K562 (cell line): Measurements from ENCODE around the gene PCMTD2. TPM values are rescaled to one million over a fixed set of nuclear protein-coding genes. Genes with fewer than 3 reads are reported as not detected.

ENCODE experiments used
- ATF6 ChIP-seq: sonication (generic); formaldehyde crosslinking; IDR thresholded peaks from 2 replicates; pipeline ENCODE4 v1.4.0; 2020; ENCODE audit warnings: mild to moderate bottlenecking, missing genetic modification reagents
- BRF1 ChIP-seq: IDR thresholded peaks from 3 replicates; pipeline ENCODE4 v1.6.1; 2011; ENCODE audit warnings: borderline replicate concordance, mild to moderate bottlenecking; ENCODE audit not compliant: insufficient read length; ENCODE audit errors: extremely low read depth
- CBX5 ChIP-seq: IDR thresholded peaks from 2 replicates; pipeline ENCODE4 v1.6.1; 2014; ENCODE audit warnings: low read depth, borderline replicate concordance
- CREB1 ChIP-seq, 2 experiments: sonication (generic) in 1 of 2; formaldehyde crosslinking in 1 of 2; IDR thresholded peaks; 2 replicates each; pipeline versions ENCODE4 v1.6.1 to v1.8.0; 2012 to 2022; ENCODE audit warnings: inconsistent platforms in 1 of 2, mild to moderate bottlenecking in 1 of 2, missing genetic modification reagents in 1 of 2, moderate library complexity in 1 of 2
- DPF2 ChIP-seq: fragments of 450-650 bp; IDR thresholded peaks from 2 replicates; pipeline ENCODE4 v1.6.1; 2016
- ETS1 ChIP-seq: conservative IDR thresholded peaks from 2 replicates; pipeline ENCODE4 v1.6.1; 2011; ENCODE audit warnings: low read depth, mild to moderate bottlenecking, low read length; ENCODE audit not compliant: control insufficient read depth
- GABPB2 ChIP-seq: fragments of 250-450 bp; sonication (Bioruptor Pico); conservative IDR thresholded peaks from 2 replicates; pipeline ENCODE4 v1.5.1; 2021; ENCODE audit warnings: mild to moderate bottlenecking
- HDAC3 ChIP-seq: fragments of 450-650 bp; IDR thresholded peaks from 2 replicates; pipeline ENCODE4 v1.6.1; 2018; ENCODE audit warnings: borderline replicate concordance, mild to moderate bottlenecking, moderate library complexity; ENCODE audit not compliant: partially characterized antibody
- HINFP ChIP-seq: fragments of 450-650 bp; conservative IDR thresholded peaks from 2 replicates; pipeline ENCODE4 v1.6.1; 2016; ENCODE audit warnings: missing genetic modification characterization, low read depth, mild to moderate bottlenecking, control low read depth, missing compliant biosample characterization
- IFI16 ChIP-seq: fragments of 250-450 bp; sonication (Bioruptor Pico); IDR thresholded peaks from 2 replicates; pipeline ENCODE4 v2.1.2; 2022; ENCODE audit warnings: mild to moderate bottlenecking, inconsistent platforms
- MAFF ChIP-seq: IDR thresholded peaks from 2 replicates; pipeline ENCODE4 v1.6.1; 2012; ENCODE audit warnings: low read length, improper control_type of control experiment
- MITF ChIP-seq: IDR thresholded peaks from 2 replicates; pipeline ENCODE4 v1.6.1; 2014; ENCODE audit warnings: antibody characterized with exemption
- PATZ1 ChIP-seq: fragments of 250-450 bp; sonication (Bioruptor Pico); IDR thresholded peaks from 2 replicates; pipeline ENCODE4 v1.5.0; 2020; ENCODE audit warnings: mild to moderate bottlenecking, borderline replicate concordance
- TAF7 ChIP-seq: fragments of 450-650 bp; IDR thresholded peaks from 2 replicates; pipeline ENCODE4 v1.6.1; 2016; ENCODE audit warnings: missing genetic modification characterization, missing compliant biosample characterization
- YBX1 ChIP-seq: fragments of 450-650 bp; IDR thresholded peaks from 2 replicates; pipeline ENCODE4 v1.7.1; 2016; ENCODE audit warnings: mild to moderate bottlenecking
- ZNF217 ChIP-seq: sonication (generic); formaldehyde crosslinking; IDR thresholded peaks from 2 replicates; pipeline ENCODE4 v1.8.0; 2022; ENCODE audit warnings: mild to moderate bottlenecking, missing genetic modification reagents
- ZNF324 ChIP-seq: fragments of 250-450 bp; sonication (Bioruptor Pico); IDR thresholded peaks from 2 replicates; pipeline ENCODE4 v1.4.0; 2020; ENCODE audit warnings: mild to moderate bottlenecking
- polyA plus RNA-seq, 8 experiments: library from polyadenylated mRNA; depleted of rRNA in 4 of 8; stranded (reverse) in 5 of 8; unstranded in 3 of 8; fragments of >200 nt; fragmentation: Nextera tagmentation in 2 of 8; fragmentation: Illumina TruSeq in 1 of 8; extraction: Ambion mirVana in 2 of 8; extraction: Trizol in 1 of 8; gene quantifications; 2 replicates each; pipeline versions ENCODE4 v1.2.1 to v1.2.3, GENCODE V29; 2011 to 2014; ENCODE audit warnings: inconsistent platforms in 1 of 8, missing spikeins in 1 of 8
- total RNA-seq, 7 experiments: library from RNA; depleted of rRNA in 6 of 7; stranded (reverse); fragments of >200 nt in 6 of 7; fragmentation: Illumina TruSeq in 2 of 7; extraction: Trizol in 2 of 7; gene quantifications; 2 replicates each; pipeline versions ENCODE4 v1.2.1 to v1.2.3, GENCODE V29; 2011 to 2021; ENCODE audit warnings: low replicate concordance in 1 of 7

PCMTD2 gene
- total and polyA plus RNA-seq, 9 of the 15 experiments (the other 6 are each of a cell fraction or from before 2014, with no cell fraction given): 11.3 to 49.3 (median 28.4) TPM

GRCh38 chr20:64220891-64221527, 34.5 kb upstream of the PCMTD2 start (continued):
- TF ChIP-seq ETS1: peak; percentile 90
- no peak for TF ChIP-seq ZNF324 (CRISPR knock-in tag)
- no peak for TF ChIP-seq BRF1
- TF ChIP-seq MAFF: no peak
- TF ChIP-seq GABPB2 (CRISPR knock-in tag): no peak
- TF ChIP-seq ZNF217 (CRISPR knock-in tag): no peak
- TF ChIP-seq MITF: no peak
- no peak for TF ChIP-seq TAF7 (tag)
- peak; percentile 88 for TF ChIP-seq HDAC3
- TF ChIP-seq IFI16: peak; percentile 37; the same call in 1 of the 2 replicates
- TF ChIP-seq PATZ1: no peak
- TF ChIP-seq CREB1 (IDR thresholded peaks at IDR 0.05): peak; percentile 54
- peak; percentile 51; the same call in 1 of the 2 replicates for TF ChIP-seq CREB1 (CRISPR knock-in tag; IDR thresholded peaks at IDR 0.05)
- 0 out of 2 replicates have a peak, but pooled peaks have one; percentile 45 for TF ChIP-seq HINFP (tag)
- TF ChIP-seq ATF6 (CRISPR knock-in tag): no peak
- TF ChIP-seq DPF2: peak; percentile 96
- no peak for TF ChIP-seq CBX5
- TF ChIP-seq YBX1: no peak
